Karpas-422 (cell line): ENCODE measurements around the gene LRBA. TPM values are rescaled to one million over a fixed set of nuclear protein-coding genes. Genes with fewer than 3 reads are reported as not detected.
"Not testable (repeated sequence)": the region's sequence is repeated elsewhere in the genome, so short reads cannot be mapped to it uniquely, and the experiment has no call there.

Experiments used
- DNase-seq: peaks from one replicate; pipeline ENCODE4 v3.0.0-alpha.2; 2015
- H2AFZ ChIP-seq: fragments of 200-600 bp; sonication (generic); 2 replicates; pipeline ENCODE4 v1.6.1; 2014; ENCODE audit warnings: antibody characterized with exemption, low read length, mixed read lengths
- H3K27ac ChIP-seq: fragments of 200-600 bp; sonication (generic); 2 replicates; pipeline ENCODE4 v1.5.1; 2014; ENCODE audit warnings: mild to moderate bottlenecking, low read length, moderate library complexity
- H3K27me3 ChIP-seq: fragments of 200-600 bp; sonication (generic); 2 replicates; pipeline ENCODE4 v1.6.1; 2014; ENCODE audit warnings: low read length, mixed read lengths
- H3K36me3 ChIP-seq: fragments of 200-600 bp; sonication (generic); 2 replicates; pipeline ENCODE4 v1.6.1; 2014; ENCODE audit warnings: low read length, mixed read lengths; ENCODE audit not compliant: insufficient read depth
- H3K4me1 ChIP-seq: fragments of 200-600 bp; sonication (generic); 2 replicates; pipeline ENCODE4 v1.6.1; 2014; ENCODE audit warnings: mild to moderate bottlenecking, low read length, mixed read lengths
- H3K4me2 ChIP-seq: fragments of 200-600 bp; sonication (generic); 2 replicates; pipeline ENCODE4 v1.6.1; 2014; ENCODE audit warnings: low read length, low read depth, mild to moderate bottlenecking; ENCODE audit not compliant: poor library complexity, severe bottlenecking
- H3K4me3 ChIP-seq: fragments of 200-600 bp; sonication (generic); 2 replicates; pipeline ENCODE4 v1.5.1; 2014; ENCODE audit warnings: mild to moderate bottlenecking, antibody characterized with exemption, low read length, mixed read lengths
- H3K79me2 ChIP-seq: fragments of 200-600 bp; sonication (generic); 2 replicates; pipeline ENCODE4 v1.6.1; 2014; ENCODE audit warnings: mild to moderate bottlenecking, low read length, mixed read lengths
- H3K9ac ChIP-seq: fragments of 200-600 bp; sonication (generic); 2 replicates; pipeline ENCODE4 v1.6.0; 2014; ENCODE audit warnings: low read length
- H3K9me2 ChIP-seq: fragments of 200-600 bp; sonication (generic), shearing (Covaris generic); replicated peaks from 2 replicates; pipeline ENCODE4 v1.6.0; 2014; ENCODE audit warnings: mild to moderate bottlenecking, low read length, moderate library complexity; ENCODE audit not compliant: insufficient read depth
- H3K9me3 ChIP-seq: fragments of 300-700, 200-600 bp; sonication (generic); 2 replicates; pipeline ENCODE4 v1.6.1; 2014; ENCODE audit warnings: low read length, mixed read lengths
- H4K20me1 ChIP-seq: fragments of 200-600 bp; sonication (generic); 2 replicates; pipeline ENCODE4 v1.6.1; 2014; ENCODE audit warnings: mild to moderate bottlenecking, antibody characterized with exemption, low read length, low read depth; ENCODE audit not compliant: insufficient read depth
- total RNA-seq: library from RNA; depleted of rRNA; stranded (reverse); fragments of >200 nt; shearing (Covaris generic); gene quantifications from 2 replicates; pipeline ENCODE4 v1.2.3, GENCODE V29; 2014; ENCODE audit warnings: low replicate concordance

The LRBA gene
- total RNA-seq, 1 experiment from 2014 or later: 131 TPM

GRCh38 chr4:150569384-150569987 lies 445.6 kb downstream of the LRBA start:
- H3K9ac ChIP-seq: no peak overlapping the region
- no peaks in the 10 kb centered on the region for H4K20me1 ChIP-seq
- peaks cover 5% of the 10 kb centered on the region; the same call in 1 of the 2 replicates for H3K9me3 ChIP-seq
- H2AFZ ChIP-seq: no peak overlapping the region
- H3K79me2 ChIP-seq: 0 out of 2 replicates have a peak, but pooled peaks cover 3% of the 10 kb centered on the region
- no peaks in the 10 kb centered on the region for H3K9me2 ChIP-seq
- H3K27ac ChIP-seq: no peak overlapping the region
- H3K4me3 ChIP-seq: no peak overlapping the region
- H3K27me3 ChIP-seq: no peaks in the 10 kb centered on the region
- DNase-seq: no peak
- peaks cover 7% of the 10 kb centered on the region; the same call in 1 of the 2 replicates for H3K4me1 ChIP-seq
- no peaks in the 10 kb centered on the region; the same call in 1 of the 2 replicates for H3K36me3 ChIP-seq
- no peak overlapping the region for H3K4me2 ChIP-seq

GRCh38 chr4:150567070-150567469 lies 448.0 kb downstream of the LRBA start:
- no peaks in the 10 kb centered on the region for H3K9me2 ChIP-seq
- H3K9me3 ChIP-seq: peaks cover 5% of the 10 kb centered on the region; the same call in 1 of the 2 replicates
- no peak overlapping the region for H3K9ac ChIP-seq
- H3K27me3 ChIP-seq: no peaks in the 10 kb centered on the region
- H4K20me1 ChIP-seq: no peaks in the 10 kb centered on the region
- DNase-seq: no peak
- no peaks in the 10 kb centered on the region for H3K4me1 ChIP-seq
- H3K36me3 ChIP-seq: no peaks in the 10 kb centered on the region; the same call in 1 of the 2 replicates
- no peak overlapping the region for H3K27ac ChIP-seq
- no peak overlapping the region for H3K4me2 ChIP-seq
- no peaks in the 10 kb centered on the region for H3K79me2 ChIP-seq
- no peak overlapping the region for H2AFZ ChIP-seq
- H3K4me3 ChIP-seq: no peak overlapping the region

GRCh38 chr4:150564967-150565366 lies 450.1 kb downstream of the LRBA start:
- not testable (repeated sequence) for H3K27me3 ChIP-seq, H3K36me3 ChIP-seq, H3K9me3 ChIP-seq, H2AFZ ChIP-seq, H3K9ac ChIP-seq, DNase-seq, H3K79me2 ChIP-seq, H3K27ac ChIP-seq, H3K4me3 ChIP-seq, H3K4me2 ChIP-seq, H3K4me1 ChIP-seq, H4K20me1 ChIP-seq, H3K9me2 ChIP-seq

DNA sequence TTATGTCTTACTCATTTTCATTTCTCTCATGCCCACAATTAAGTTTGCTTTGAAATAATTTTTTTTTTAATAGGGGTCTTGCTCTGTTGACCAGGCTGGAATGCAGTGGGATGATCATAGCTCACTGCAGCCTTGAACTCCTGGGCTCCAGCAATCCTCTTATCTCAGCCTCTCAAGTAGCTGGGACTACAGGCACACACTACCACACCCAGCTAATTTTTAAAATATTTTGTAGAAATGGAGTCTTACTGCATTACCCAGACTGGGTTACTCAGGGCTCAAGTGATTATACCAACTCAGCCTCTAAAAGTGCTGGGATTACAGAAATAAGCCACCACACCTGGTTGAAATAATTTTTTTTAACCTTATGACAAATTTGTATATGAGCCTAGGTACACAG lies 452.3 kb downstream of the LRBA start:
- Histone ChIP-seq H3K9me2 (no peaks in the 10 kb centered on the region; the same call in 1 of the 2 replicates), H3K4me2 (no peak overlapping the region), H2AFZ (no peak overlapping the region), H3K9me3 (peaks cover 5% of the 10 kb centered on the region; the same call in 1 of the 2 replicates), H3K36me3 (no peaks in the 10 kb centered on the region; the same call in 1 of the 2 replicates), H3K4me3 (no peak overlapping the region), H3K9ac (no peak overlapping the region), H4K20me1 (no peaks in the 10 kb centered on the region), H3K27me3 (no peaks in the 10 kb centered on the region), H3K79me2 (no peaks in the 10 kb centered on the region), H3K4me1 (no peaks in the 10 kb centered on the region), H3K27ac (no peak overlapping the region)
- DNase-seq: no peak

- DNase-seq: no peak
- H3K36me3 ChIP-seq: no peaks in the 10 kb centered on the region; the same call in 1 of the 2 replicates
- no peaks in the 10 kb centered on the region for H4K20me1 ChIP-seq
- no peak overlapping the region for H3K4me2 ChIP-seq
- H3K4me3 ChIP-seq: no peak overlapping the region
- no peak overlapping the region for H2AFZ ChIP-seq
- H3K27ac ChIP-seq: no peak overlapping the region
- H3K27me3 ChIP-seq: no peaks in the 10 kb centered on the region
- peaks cover 5% of the 10 kb centered on the region; the same call in 1 of the 2 replicates for H3K9me3 ChIP-seq
- H3K79me2 ChIP-seq: no peaks in the 10 kb centered on the region
- H3K9ac ChIP-seq: no peak overlapping the region
- no peaks in the 10 kb centered on the region; the same call in 1 of the 2 replicates for H3K9me2 ChIP-seq
- H3K4me1 ChIP-seq: no peaks in the 10 kb centered on the region
Observed at GRCh38 chr4:150562250-150562649, 452.8 kb downstream of the LRBA start.

GRCh38 chr4:150561143-150561737 lies 453.8 kb downstream of the LRBA start:
- no peak overlapping the region for H2AFZ ChIP-seq
- H3K27ac ChIP-seq: no peak overlapping the region
- no peaks in the 10 kb centered on the region for H3K4me1 ChIP-seq
- H3K9ac ChIP-seq: no peak overlapping the region
- no peak overlapping the region for H3K4me3 ChIP-seq
- H3K36me3 ChIP-seq: no peaks in the 10 kb centered on the region; the same call in 1 of the 2 replicates
- no peak for DNase-seq
- no peaks in the 10 kb centered on the region for H3K27me3 ChIP-seq
- peaks cover 5% of the 10 kb centered on the region; the same call in 1 of the 2 replicates for H3K9me3 ChIP-seq
- no peaks in the 10 kb centered on the region; the same call in 1 of the 2 replicates for H3K9me2 ChIP-seq
- H3K4me2 ChIP-seq: no peak overlapping the region
- no peaks in the 10 kb centered on the region for H4K20me1 ChIP-seq
- no peaks in the 10 kb centered on the region for H3K79me2 ChIP-seq

- DNase-seq, H3K4me3 ChIP-seq, H3K79me2 ChIP-seq, H3K27ac ChIP-seq, H3K9ac ChIP-seq, H4K20me1 ChIP-seq, H3K9me2 ChIP-seq, H3K4me1 ChIP-seq, H3K27me3 ChIP-seq, H3K36me3 ChIP-seq, H3K4me2 ChIP-seq, H3K9me3 ChIP-seq, H2AFZ ChIP-seq: not testable (repeated sequence)
Observed at GRCh38 chr4:150557811-150558210, 457.3 kb downstream of the LRBA start.

DNA sequence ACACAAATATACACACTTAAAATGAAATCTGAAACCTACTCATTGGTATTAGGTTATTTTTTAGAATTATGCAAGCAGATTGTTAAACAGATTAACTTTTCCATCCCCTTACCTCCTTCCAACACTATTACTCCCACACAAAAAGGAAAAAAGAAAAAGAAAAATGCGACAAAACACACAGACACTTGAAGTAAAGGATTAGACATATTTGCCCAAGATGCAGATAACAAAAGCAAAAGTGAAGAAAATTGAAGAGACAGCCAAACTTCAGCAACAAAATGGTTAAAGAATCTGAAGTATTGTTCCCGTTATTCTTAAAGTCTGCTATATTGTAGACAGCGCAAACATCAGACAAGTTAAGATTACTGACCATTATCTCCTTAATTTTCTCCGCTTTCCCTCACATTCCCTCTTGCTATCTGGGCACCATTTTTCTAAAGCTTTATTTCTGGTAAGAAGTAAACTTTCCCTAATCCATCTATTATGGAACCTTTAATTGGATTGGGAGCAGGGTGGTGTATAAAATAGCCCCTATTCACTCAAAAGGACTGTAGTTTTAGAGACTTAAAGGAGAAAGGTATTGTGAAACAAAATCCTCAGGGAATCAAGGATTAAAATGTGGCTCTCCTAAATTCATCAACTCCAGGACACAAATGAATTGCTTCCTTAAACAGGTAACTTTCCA lies 467.8 kb downstream of the LRBA start:
- Histone ChIP-seq H4K20me1 (no peaks in the 10 kb centered on the region), H3K27ac (no peak overlapping the region), H3K79me2 (peaks cover 5% of the 10 kb centered on the region; the same call in 1 of the 2 replicates), H3K4me2 (no peak overlapping the region), H3K4me1 (peaks cover 5% of the 10 kb centered on the region; the same call in 1 of the 2 replicates), H2AFZ (no peak overlapping the region), H3K27me3 (no peaks in the 10 kb centered on the region), H3K4me3 (no peak overlapping the region), H3K9ac (no peak overlapping the region), H3K9me3 (no peaks in the 10 kb centered on the region), H3K36me3 (no peaks in the 10 kb centered on the region), H3K9me2 (no peaks in the 10 kb centered on the region)
- DNase-seq: no peak
